SK-N-MC (cell line): ENCODE data around the gene PCDHGA9.
"Not testable (repeated sequence)": the region's sequence is repeated elsewhere in the genome, so short reads cannot be mapped to it uniquely, and the experiment has no call there.

Experiments
- DNase-seq: peaks from one replicate; pipeline ENCODE4 v3.0.0-alpha.2; 2011; ENCODE audit warnings: low read depth, low spot score
- H3K27ac ChIP-seq: fragments of 200-600 bp; sonication (generic); 2 replicates; pipeline ENCODE4 v1.5.1; 2016; ENCODE audit warnings: mixed run types
- H3K36me3 ChIP-seq: fragments of 200-600 bp; sonication (generic); 2 replicates; pipeline ENCODE4 v1.6.1; 2017; ENCODE audit warnings: antibody characterized with exemption, low read length, mixed read lengths; ENCODE audit not compliant: insufficient read depth
- H3K4me3 ChIP-seq: fragments of 200-600 bp; sonication (generic); 2 replicates; pipeline ENCODE4 v1.5.1; 2016
- H3K9ac ChIP-seq: fragments of 200-600 bp; sonication (generic); 2 replicates; pipeline ENCODE4 v1.8.0; 2017; ENCODE audit warnings: mixed run types, mixed read lengths; ENCODE audit not compliant: insufficient read length
- H3K9me3 ChIP-seq: fragments of 200-600 bp; sonication (generic); 2 replicates; pipeline ENCODE4 v1.6.1; 2017; ENCODE audit warnings: low read depth, mild to moderate bottlenecking, antibody characterized with exemption, low read length, moderate library complexity, mixed read lengths
- EZH2 ChIP-seq: fragments of 200-600 bp; sonication (generic); IDR thresholded peaks from one replicate; pipeline ENCODE4 v1.6.1; 2017; ENCODE audit warnings: antibody characterized with exemption
- FOXP2 ChIP-seq: optimal IDR thresholded peaks from 2 replicates; pipeline ENCODE3; 2011; ENCODE audit warnings: mild to moderate bottlenecking, moderate library complexity; ENCODE audit not compliant: insufficient read depth; ENCODE audit errors: extremely low read length, control extremely low read depth
- POLR2AphosphoS5 ChIP-seq: IDR thresholded peaks from 2 replicates; pipeline ENCODE4 v1.6.1; 2012; ENCODE audit warnings: mild to moderate bottlenecking, low read depth, low read length, borderline replicate concordance

PCDHGA9 gene

GRCh38 chr5:141421489-141421855 lies 18.9 kb downstream of the PCDHGA9 start:
- peak overlapping the region; percentile 76 for H3K4me3 ChIP-seq
- no peak for DNase-seq
- no peaks in the 10 kb centered on the region; the same call in 1 of the 2 replicates for H3K9me3 ChIP-seq
- peak overlapping the region; percentile 63 for H3K9ac ChIP-seq
- peaks cover 6% of the 10 kb centered on the region; the same call in 1 of the 2 replicates for H3K36me3 ChIP-seq
- TF ChIP-seq EZH2 (no peak), FOXP2 (no peak), POLR2AphosphoS5 (no peak)
- 0 out of 2 replicates have a peak overlapping the region, but pooled peaks have one; percentile 19 for H3K27ac ChIP-seq

GRCh38 chr5:141422742-141423291 lies 20.2 kb downstream of the PCDHGA9 start:
- DNase-seq = no peak
- Histone ChIP-seq H3K27ac (no peak overlapping the region), H3K4me3 (no peak overlapping the region), H3K9me3 (no peaks in the 10 kb centered on the region; the same call in 1 of the 2 replicates), H3K9ac (no peak overlapping the region), H3K36me3 (peaks cover 12% of the 10 kb centered on the region)
- TF ChIP-seq FOXP2 = no peak
- no peak for TF ChIP-seq EZH2
- TF ChIP-seq POLR2AphosphoS5 = no peak

- H3K9me3 ChIP-seq = no peaks in the 10 kb centered on the region
Measured at GRCh38 chr5:141427783-141428426, 25.3 kb downstream of the PCDHGA9 start.

GRCh38 chr5:141430332-141431113 lies 27.9 kb downstream of the PCDHGA9 start, which contains the start of gene PCDHGA12:
TSS of gene PCDHGA12 (plus strand) at chr5:141430507. CDS start at chr5:141430760, 253 bp downstream.
- H3K9me3 ChIP-seq = no peaks in the 10 kb centered on the region
- DNase-seq = no peak
- no peak within 1 kb of the TSS for H3K9ac ChIP-seq
- H3K27ac ChIP-seq = no peak within 1 kb of the TSS
- TF ChIP-seq EZH2 = no peak
- no peak for TF ChIP-seq FOXP2
- TF ChIP-seq POLR2AphosphoS5 = no peak
- no peak within 1 kb of the TSS for H3K4me3 ChIP-seq
- peaks cover 19% of the 10 kb centered on the region; the same call in 1 of the 2 replicates for H3K36me3 ChIP-seq

More at GRCh38 chr5:141427783-141428426, 25.3 kb downstream of the PCDHGA9 start:
- peaks cover 25% of the 10 kb centered on the region for H3K36me3 ChIP-seq
- no peak for DNase-seq
- H3K27ac ChIP-seq = no peak overlapping the region
- TF ChIP-seq EZH2 = no peak
- TF ChIP-seq FOXP2 = no peak
- TF ChIP-seq POLR2AphosphoS5 = no peak
- H3K4me3 ChIP-seq = no peak overlapping the region
- H3K9ac ChIP-seq = no peak overlapping the region

GRCh38 chr5:141431286-141431685 lies 28.7 kb downstream of the PCDHGA9 start:
- no peak overlapping the region for H3K27ac ChIP-seq
- peaks cover 19% of the 10 kb centered on the region; the same call in 1 of the 2 replicates for H3K36me3 ChIP-seq
- no peak overlapping the region for H3K4me3 ChIP-seq
- no peaks in the 10 kb centered on the region for H3K9me3 ChIP-seq
- TF ChIP-seq POLR2AphosphoS5 = no peak
- TF ChIP-seq FOXP2 = no peak
- H3K9ac ChIP-seq = no peak overlapping the region
- DNase-seq = no peak

GRCh38 chr5:141432308-141432707 lies 29.7 kb downstream of the PCDHGA9 start:
- DNase-seq, H3K9ac ChIP-seq, H3K27ac ChIP-seq, H3K9me3 ChIP-seq, H3K4me3 ChIP-seq: not testable (repeated sequence)
- peaks cover 14% of the 10 kb centered on the region; the same call in 1 of the 2 replicates for H3K36me3 ChIP-seq

GRCh38 chr5:141432726-141433125 lies 30.1 kb downstream of the PCDHGA9 start:
- H3K36me3 ChIP-seq = peaks cover 14% of the 10 kb centered on the region; the same call in 1 of the 2 replicates
- not testable (repeated sequence) for H3K9me3 ChIP-seq, DNase-seq, H3K27ac ChIP-seq, H3K4me3 ChIP-seq, H3K9ac ChIP-seq

- no peak for DNase-seq
- Histone ChIP-seq H3K4me3 (no peak overlapping the region), H3K27ac (no peak overlapping the region), H3K36me3 (peaks cover 7% of the 10 kb centered on the region; the same call in 1 of the 2 replicates), H3K9me3 (no peaks in the 10 kb centered on the region), H3K9ac (no peak overlapping the region)
- no peak for TF ChIP-seq POLR2AphosphoS5
- TF ChIP-seq FOXP2 = no peak
- no peak for TF ChIP-seq EZH2
Measured at GRCh38 chr5:141434006-141434405, 31.4 kb downstream of the PCDHGA9 start.
